Body of pancreas (tissue), 4 donors: ENCODE data around the gene STXBP1. TPM values are rescaled to one million over a fixed set of nuclear protein-coding genes. Genes with fewer than 3 reads are reported as not detected.

Experiments used
- ATAC-seq: fragments of 150-250 bp; one replicate; pipeline ENCODE4 v1.9.1; 2016
- DNase-seq, 4 donors: peaks; one replicate each; pipeline ENCODE4 v3.0.0-alpha.2; 2019
- H3K27ac ChIP-seq, 4 donors: fragments of 200-600 bp; sonication (generic); 1 replicate in 3 of 4; 2 replicates in 1 of 4; pipeline versions ENCODE4 v1.5.1 to v1.6.1; 2016 to 2019; ENCODE audit warnings: mild to moderate bottlenecking in 1 of 4, mixed read lengths in 1 of 4, moderate library complexity in 1 of 4
- H3K27me3 ChIP-seq, 2 donors: fragments of 200-600 bp; sonication (generic); one replicate each; pipeline ENCODE4 v1.6.0; 2016; ENCODE audit warnings: mild to moderate bottlenecking in 1 of 2
- H3K36me3 ChIP-seq, 2 donors: fragments of 200-600 bp; sonication (generic); replicated peaks in 1 of 2; 2 replicates each; pipeline ENCODE4 v1.5.1; 2016; ENCODE audit warnings: low read depth in 2 of 2; ENCODE audit not compliant: insufficient read depth in 1 of 2
- H3K4me1 ChIP-seq: fragments of 200-600 bp; sonication (generic); one replicate; pipeline ENCODE4 v1.6.0; 2016
- H3K4me3 ChIP-seq, 2 donors: fragments of 200-600 bp; sonication (generic); 1 replicate in 1 of 2; 2 replicates in 1 of 2; pipeline ENCODE4 v1.5.1; 2016 to 2019
- H3K9me3 ChIP-seq, 3 donors: fragments of 200-600 bp; sonication (generic); 1 replicate in 2 of 3; 2 replicates in 1 of 3; pipeline ENCODE4 v1.5.1; 2016
- CTCF ChIP-seq, 7 experiments: fragments of 450-650 bp in 4 of 7; fragments of 200-600 bp in 3 of 7; sonication (generic) in 3 of 7; IDR thresholded peaks; one replicate each; pipeline ENCODE4 v1.5.1; 2016 to 2019; ENCODE audit warnings: antibody characterized with exemption in 7 of 7
- POLR2A ChIP-seq, 3 donors: fragments of 450-650 bp; IDR thresholded peaks; one replicate each; pipeline ENCODE4 v1.6.1; 2016; ENCODE audit warnings: antibody characterized with exemption in 3 of 3, mild to moderate bottlenecking in 2 of 3
- WGBS, 2 donors: methylation state at CpG; one replicate each; pipeline ENCODE4 v1.1.5; 2017; 5-methylcytosine and 5-hydroxymethylcytosine counted together
- intact Hi-C: fragments of 100-400 bp; cut with DNase I; formaldehyde crosslinking; loops from one replicate; pipeline ENCODE4 v1.15.1; 2023
- total RNA-seq, 2 donors: library from RNA; depleted of rRNA; stranded (reverse); fragments of >200 nt; gene quantifications; one replicate each; pipeline ENCODE4 v1.1.0, GENCODE V29; 2016

Gene STXBP1
- total RNA-seq, 2 donors from 2014 or later = 34.5 to 39.9 TPM

- H3K4me1 ChIP-seq = peaks cover 7% of the 10 kb centered on the region
- H3K4me3 ChIP-seq = no peak overlapping the region
- TF ChIP-seq CTCF (IDR thresholded peaks at IDR 0.05) (no peak), POLR2A (IDR thresholded peaks at IDR 0.05) (no peak)
- DNase-seq (no peak), ATAC-seq (no peak)
- 49 to 61% methylated on average over 4 to 5 of the region's 5 CpGs for WGBS, 2 donors
- intact Hi-C loops = loop anchor here (5.0 kb wide), 1 partner anchor 62 kb away; no protein-coding TSS in a partner anchor
- H3K27me3 ChIP-seq = no peaks in the 10 kb centered on the region
- H3K9me3 ChIP-seq = no peaks in the 10 kb centered on the region
- no peak overlapping the region for H3K27ac ChIP-seq
- H3K36me3 ChIP-seq = no peaks in the 10 kb centered on the region
These were observed 23.2 kb upstream of the STXBP1 start for GRCh38 chr9:127588740-127589506.

GRCh38 chr9:127589955-127590370 is 22.1 kb upstream of the STXBP1 start:
- intact Hi-C loops = loop anchor here (5.0 to 10.0 kb wide), 4 partner anchors 63 to 332 kb away; partner anchors contain the start of gene AK1
- ATAC-seq = peak; percentile 82
- H3K9me3 ChIP-seq = no peaks in the 10 kb centered on the region
- no peak for TF ChIP-seq POLR2A (IDR thresholded peaks at IDR 0.05)
- peak; percentile 77 to 97 (median 94) for TF ChIP-seq CTCF (IDR thresholded peaks at IDR 0.05)
- H3K4me1 ChIP-seq = no peaks in the 10 kb centered on the region
- H3K4me3 ChIP-seq = no peak overlapping the region
- no peaks in the 10 kb centered on the region for H3K36me3 ChIP-seq
- no peaks in the 10 kb centered on the region for H3K27me3 ChIP-seq
- WGBS, 2 donors = 6 to 7% methylated on average over 8 of the region's 8 CpGs
- peak; percentile 78 to 82 (median 79) for DNase-seq
- H3K27ac ChIP-seq = no peak overlapping the region

- Histone ChIP-seq H3K4me3 (no peak overlapping the region), H3K4me1 (no peaks in the 10 kb centered on the region), H3K27ac (no peak overlapping the region), H3K27me3 (no peaks in the 10 kb centered on the region), H3K9me3 (no peaks in the 10 kb centered on the region), H3K36me3 (no peaks in the 10 kb centered on the region)
- DNase-seq (no peak), ATAC-seq (no peak)
- WGBS, 2 donors = 71 to 73% methylated on average over 5 of the region's 5 CpGs
- intact Hi-C loops = loop anchor here (10.0 kb wide), 1 partner anchor 279 kb away; the partner anchor contains the start of gene AK1
- TF ChIP-seq POLR2A (IDR thresholded peaks at IDR 0.05) (no peak), CTCF (IDR thresholded peaks at IDR 0.05) (no peak)
These were observed 16.5 kb upstream of the STXBP1 start for GRCh38 chr9:127595611-127596010.

- Histone ChIP-seq H3K4me3 (no peak overlapping the region), H3K9me3 (no peaks in the 10 kb centered on the region), H3K27ac (no peak overlapping the region), H3K4me1 (no peaks in the 10 kb centered on the region), H3K36me3 (no peaks in the 10 kb centered on the region), H3K27me3 (no peaks in the 10 kb centered on the region)
- DNase-seq (no peak), ATAC-seq (no peak)
- TF ChIP-seq CTCF (IDR thresholded peaks at IDR 0.05) (no peak), POLR2A (IDR thresholded peaks at IDR 0.05) (no peak)
- 76 to 77% methylated on average over 13 of the region's 13 CpGs for WGBS, 2 donors
- intact Hi-C loops = loop anchor here (10.0 kb wide), 1 partner anchor 276 kb away; the partner anchor contains the start of gene AK1
These were observed 13.1 kb upstream of the STXBP1 start for GRCh38 chr9:127598839-127599549.
